ENCODE measurements around the gene CAPZA1.
"Not testable (repeated sequence)": the region's sequence is repeated elsewhere in the genome, so short reads cannot be mapped to it uniquely, and the experiment has no call there.

CAPZA1 gene

GRCh38 chr1:112628516-112628915 lies 8.9 kb downstream of the CAPZA1 start:
- no peak for DNase-seq

- no peak for DNase-seq
Measured at GRCh38 chr1:112629256-112629655, 9.6 kb downstream of the CAPZA1 start.

DNA sequence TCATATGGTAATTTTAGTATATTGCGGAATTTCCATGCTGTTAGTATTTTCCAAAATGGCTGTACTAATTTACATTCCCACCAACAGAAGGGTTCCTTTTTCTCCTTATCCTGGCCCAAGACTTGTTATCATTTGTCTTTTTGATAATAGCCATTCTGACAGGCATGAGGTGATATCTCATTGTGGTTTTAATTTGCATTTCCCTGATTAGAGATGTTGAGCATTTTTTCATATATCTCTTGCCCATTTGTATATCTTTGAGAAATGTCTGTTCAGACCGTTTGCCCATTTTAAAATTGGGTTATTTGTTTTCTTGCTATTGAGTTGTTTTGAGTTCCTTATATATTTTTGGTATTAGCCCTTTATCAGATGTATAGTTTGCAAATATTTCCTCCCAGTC lies 14.0 kb downstream of the CAPZA1 start:
- DNase-seq, result no peak

DNA sequence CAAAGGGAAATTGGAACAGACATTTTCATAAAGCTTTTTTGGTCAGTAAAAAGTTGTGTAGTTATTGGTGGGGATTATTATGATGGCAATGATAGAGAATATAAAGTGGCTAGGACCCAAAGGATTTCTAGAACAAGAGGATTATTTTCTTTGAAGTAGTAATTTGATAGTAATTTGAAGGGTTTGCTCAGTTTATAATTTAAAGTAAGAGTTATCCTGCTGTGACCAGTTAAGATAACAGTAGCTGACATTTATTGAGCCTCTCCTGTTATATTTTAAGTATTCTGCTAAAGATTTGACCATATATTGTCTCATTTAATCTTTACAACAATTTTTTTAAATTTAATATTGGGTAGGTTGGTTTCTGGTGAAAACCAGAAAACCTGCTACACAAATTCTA lies 14.7 kb downstream of the CAPZA1 start:
- no peak for DNase-seq

- DNase-seq, result no peak
Measured at GRCh38 chr1:112636056-112636455, 16.4 kb downstream of the CAPZA1 start.

DNA sequence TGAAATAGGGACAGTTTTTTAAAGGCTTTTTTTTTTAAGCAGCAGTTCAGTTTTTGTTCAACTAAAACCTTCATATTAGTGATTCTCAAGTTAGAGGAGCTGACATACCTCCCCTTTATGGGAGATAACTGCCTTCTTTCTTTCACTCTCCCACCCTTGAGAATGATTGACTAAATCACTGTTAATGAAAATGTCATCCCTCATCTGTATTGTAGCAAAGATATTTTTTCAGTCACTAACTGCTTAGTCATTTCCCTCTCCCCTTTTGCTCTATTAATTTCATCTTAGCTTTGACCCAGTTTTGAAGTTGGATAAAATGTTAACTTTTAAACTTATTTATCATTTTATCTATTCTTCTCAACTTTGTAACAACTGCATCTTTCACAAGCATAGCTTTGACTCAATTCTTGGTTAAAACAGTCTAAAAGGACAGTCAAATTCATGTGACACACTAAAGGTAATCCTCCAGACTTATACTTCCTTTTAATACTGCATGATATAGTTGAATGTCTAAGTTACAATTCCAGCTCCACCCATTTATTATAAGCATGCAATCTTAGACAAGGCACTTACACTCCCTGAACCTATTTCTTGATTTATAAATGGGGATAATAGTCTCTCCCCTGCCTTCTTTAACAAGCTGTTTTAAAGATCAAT lies 17.1 kb downstream of the CAPZA1 start:
- peak in 1 of 2 experiments; percentile 10 for DNase-seq

DNA sequence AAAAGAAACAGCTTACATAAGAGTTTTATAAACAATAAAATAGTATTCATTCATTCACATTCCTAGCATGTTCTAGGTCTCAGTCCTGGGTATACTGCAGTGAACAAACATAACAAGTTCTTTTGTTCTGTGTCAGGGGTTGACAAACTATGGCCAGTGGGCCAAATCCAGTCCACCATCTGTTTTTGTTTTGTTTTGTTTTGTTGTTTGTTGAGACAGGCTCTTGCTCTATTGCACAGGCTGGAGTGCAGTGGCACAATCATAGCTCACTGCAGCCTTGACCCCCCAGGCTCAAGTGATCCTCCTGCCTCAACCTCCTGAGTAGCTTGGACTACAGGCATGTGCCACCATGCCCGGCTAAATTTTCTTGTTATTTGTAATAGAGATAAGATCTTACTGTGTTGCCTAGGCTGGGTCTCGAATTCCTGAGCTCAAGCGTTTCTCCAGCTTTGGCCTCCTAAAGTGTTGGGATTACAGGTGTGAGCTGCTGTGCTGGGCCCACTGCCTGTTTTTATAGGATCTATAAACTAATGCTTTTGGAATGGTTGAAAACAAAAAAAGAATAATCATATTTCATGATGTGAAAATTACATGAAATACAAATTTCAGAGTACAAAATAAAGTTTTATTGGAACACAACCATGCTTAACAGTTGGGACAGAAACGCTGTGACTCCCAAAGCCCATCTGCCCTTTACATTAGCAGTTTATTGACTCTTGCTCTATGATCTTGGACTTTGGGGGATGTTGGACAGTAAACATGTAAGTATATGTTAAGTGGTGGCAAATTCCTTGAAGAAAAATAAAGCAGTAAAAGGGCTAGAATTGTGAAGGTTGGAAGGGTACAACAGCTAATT lies 17.9 kb downstream of the CAPZA1 start:
- peak in 1 of 2 experiments; percentile 17 for DNase-seq

- peak in 1 of 2 experiments; percentile 9 for DNase-seq
Measured at GRCh38 chr1:112638110-112638428, 18.4 kb downstream of the CAPZA1 start.

DNA sequence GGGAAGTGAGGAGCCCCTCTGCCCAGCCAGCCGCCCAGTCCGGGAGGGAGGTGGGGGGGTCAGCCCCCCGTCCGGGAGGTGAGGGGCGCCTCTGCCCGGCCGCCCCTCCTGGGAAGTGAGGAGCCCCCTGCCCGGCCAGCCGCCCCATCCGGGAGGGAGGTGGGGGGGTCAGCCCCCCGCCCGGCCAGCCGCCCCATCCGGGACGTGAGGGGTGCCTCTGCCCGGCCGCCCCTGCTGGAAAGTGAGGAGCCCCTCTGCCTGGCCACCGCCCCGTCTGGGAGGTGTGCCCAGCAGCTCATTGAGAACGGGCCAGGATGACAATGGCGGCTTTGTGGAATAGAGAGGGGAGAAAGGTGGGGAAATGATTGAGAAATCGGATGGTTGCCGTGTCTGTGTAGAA lies 20.8 kb downstream of the CAPZA1 start:
- not testable (repeated sequence) for DNase-seq

DNA sequence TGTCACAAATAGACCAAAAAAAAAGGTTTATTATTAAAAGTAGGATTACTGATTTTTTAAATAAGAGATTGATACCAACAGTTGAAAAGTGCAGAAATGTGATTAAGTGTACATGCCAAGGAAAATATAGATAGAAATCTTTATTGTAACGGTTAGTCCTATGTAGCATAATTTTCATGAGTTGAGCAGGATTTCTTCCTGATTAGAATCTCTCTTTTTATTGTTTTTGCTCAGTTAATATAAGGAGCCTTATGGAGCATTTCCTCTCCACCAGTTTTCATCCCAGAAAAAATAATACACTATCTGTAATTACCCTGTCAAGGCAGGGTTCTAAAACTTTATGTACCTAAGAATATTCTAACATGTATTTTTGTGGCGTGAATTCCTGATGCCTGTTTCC lies 23.4 kb downstream of the CAPZA1 start:
- no peak for DNase-seq

DNA sequence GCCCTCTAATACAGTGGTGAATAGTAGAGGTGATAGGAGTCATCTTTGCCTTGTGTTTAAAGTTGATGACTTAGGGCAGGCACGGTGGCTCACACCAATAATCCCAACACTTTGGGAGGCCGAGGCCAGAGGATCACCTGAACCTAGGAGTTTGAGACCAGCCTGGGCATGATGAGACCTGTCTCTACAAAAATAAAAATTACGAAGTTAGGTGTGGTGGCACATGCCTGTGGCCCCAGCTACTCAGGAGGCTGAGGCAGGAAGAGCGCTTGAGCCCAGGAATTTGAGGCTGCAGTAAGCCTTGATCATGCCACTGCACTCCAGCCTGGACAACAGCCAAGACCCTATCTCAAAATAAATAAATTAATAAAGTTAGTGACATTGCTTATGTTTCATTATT lies 26.6 kb downstream of the CAPZA1 start:
- no peak for DNase-seq

GRCh38 chr1:112651205-112651604 lies 31.6 kb downstream of the CAPZA1 start:
- no peak for DNase-seq

DNA sequence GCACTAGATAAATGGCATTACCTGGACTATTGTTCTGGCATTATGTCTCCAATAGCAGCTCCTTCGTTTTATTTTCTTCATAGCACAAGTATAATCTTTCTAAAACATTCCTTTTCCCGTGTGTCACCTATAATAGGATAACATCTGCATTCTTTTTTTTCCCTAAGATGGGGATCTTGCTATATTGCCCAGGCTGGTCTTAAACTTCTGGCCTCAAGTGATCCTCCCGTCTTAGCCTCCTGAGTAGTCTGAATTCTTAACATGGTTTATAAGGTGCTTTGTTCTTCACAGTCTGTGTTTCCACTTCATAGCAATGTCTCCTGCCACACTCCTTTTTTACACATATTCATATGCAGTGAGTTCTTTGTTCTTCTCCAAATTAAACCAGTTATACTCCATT lies 46.2 kb downstream of the CAPZA1 start:
- DNase-seq, result no peak

DNA sequence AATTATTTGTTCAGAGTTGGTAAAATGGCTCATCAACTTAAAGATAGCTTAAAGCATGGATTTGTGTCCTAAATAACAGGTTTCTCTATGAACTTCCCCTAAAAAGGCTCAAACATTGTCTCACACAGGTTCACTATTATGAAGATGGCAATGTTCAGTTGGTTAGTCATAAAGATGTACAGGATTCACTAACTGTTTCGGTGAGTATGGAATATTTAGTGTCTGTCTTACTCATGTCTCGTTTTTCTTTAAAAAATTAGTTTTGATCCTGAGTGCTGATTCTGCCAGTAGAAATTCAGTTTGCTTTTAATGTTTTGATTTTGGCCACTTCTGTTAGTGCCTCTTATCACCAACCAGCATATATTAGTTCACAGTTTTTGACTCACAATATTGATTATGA lies 47.3 kb downstream of the CAPZA1 start:
- DNase-seq, result no peak

GRCh38 chr1:112672009-112672408 lies 52.4 kb downstream of the CAPZA1 start:
- DNase-seq, result no peak

GRCh38 chr1:112672842-112673241 lies 53.2 kb downstream of the CAPZA1 start:
- DNase-seq, result no peak

DNA sequence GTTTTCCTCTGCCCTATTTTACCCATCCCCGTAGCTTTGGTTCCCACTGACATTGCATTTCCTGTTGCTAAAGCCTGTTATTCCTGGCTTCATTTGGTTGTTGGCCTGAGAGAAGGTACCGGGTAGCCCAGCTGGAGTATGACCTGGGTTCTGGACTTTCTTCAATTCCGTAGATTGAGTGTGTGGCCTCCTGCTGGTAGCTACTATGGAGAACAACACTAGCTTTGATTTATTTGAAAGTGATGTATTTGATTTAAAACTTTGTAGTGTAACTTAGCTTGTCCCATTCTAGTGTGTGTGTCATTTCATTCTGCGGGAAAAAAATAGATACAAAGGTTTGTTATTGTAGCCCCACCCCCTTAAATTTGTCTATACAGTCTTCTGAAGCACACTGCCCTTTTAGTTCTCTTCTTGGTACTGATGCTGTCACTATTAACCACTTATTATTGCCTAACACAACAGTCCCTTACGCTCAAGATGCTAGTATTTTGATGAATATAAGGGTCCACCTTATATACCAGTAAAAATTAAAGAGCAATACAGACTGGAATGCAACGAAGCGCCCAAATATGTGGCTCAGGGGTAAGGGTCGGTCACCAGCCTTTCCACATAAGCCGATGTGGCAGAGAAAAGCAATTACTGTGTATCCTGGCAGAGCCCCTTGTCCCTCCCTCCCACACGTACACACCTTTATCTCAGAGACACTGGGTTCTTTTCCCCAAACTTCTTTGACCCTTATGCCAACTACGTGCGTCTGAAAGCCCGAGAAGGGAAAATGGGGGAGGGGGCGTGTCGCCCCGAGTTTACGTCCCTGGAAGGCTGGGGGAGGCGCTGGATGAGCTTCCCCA lies 54.2 kb downstream of the CAPZA1 start:
- DNase-seq, result peak in 1 of 2 experiments; percentile 67

- DNase-seq, result peak; percentile 47 to 71
Measured at GRCh38 chr1:112674440-112674985, 54.9 kb downstream of the CAPZA1 start, which contains the start of gene MOV10. Gene MOV10 (plus strand): TSS chr1:112674659. CDS start chr1:112674913, 254 bp downstream.

GRCh38 chr1:112674986-112675727 lies 55.5 kb downstream of the CAPZA1 start:
- no peak for DNase-seq

GRCh38 chr1:112675728-112676381 lies 56.2 kb downstream of the CAPZA1 start:
- no peak for DNase-seq

DNA sequence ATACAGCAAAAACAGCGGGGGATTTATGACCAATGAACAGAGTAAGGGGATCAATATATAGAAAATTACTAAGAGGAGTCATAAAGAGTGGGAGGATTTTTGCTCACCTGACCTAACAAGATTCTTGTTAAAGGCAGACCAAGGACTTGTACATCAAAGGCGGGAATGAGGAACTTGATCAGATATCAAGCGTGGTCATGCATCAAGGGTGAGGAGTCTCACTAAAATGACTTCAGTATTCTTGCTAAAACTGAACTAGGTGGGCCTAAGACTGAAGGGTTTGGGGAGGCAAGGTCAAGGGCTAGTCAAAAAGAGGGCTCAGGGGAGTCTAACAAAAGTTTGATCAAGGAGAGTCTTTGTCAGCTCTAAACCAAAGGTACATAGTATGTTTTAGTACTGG lies 56.9 kb downstream of the CAPZA1 start:
- no peak for DNase-seq

GRCh38 chr1:112677501-112677900 lies 57.9 kb downstream of the CAPZA1 start:
- DNase-seq, result no peak
